Pons (tissue), 1 donor: ENCODE results near the gene GAB2.

ENCODE experiments used
- DNase-seq: peaks from one replicate; pipeline ENCODE4 v3.0.0-alpha.2; 2016; ENCODE audit warnings: low spot score

The GAB2 gene

DNA sequence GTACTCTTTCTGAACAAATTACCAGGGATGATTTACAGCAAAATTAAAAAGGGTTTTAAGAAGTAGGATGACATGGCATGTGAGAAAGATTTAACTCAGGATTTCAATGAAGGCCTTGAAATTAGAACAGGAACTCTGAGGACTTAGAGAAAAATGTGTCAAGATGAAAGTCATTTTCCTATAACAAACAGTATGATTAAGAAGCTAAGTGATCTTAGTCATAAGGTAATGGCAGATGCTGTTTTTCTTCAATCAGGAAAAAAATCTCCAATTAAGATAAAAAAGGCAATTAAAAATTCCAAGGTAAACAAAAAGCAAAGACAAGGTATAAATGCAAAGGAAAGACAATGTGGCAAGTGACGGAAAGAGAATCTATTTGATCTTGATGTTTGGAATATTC lies 73.5 kb downstream of the GAB2 start:
- no peak for DNase-seq

DNA sequence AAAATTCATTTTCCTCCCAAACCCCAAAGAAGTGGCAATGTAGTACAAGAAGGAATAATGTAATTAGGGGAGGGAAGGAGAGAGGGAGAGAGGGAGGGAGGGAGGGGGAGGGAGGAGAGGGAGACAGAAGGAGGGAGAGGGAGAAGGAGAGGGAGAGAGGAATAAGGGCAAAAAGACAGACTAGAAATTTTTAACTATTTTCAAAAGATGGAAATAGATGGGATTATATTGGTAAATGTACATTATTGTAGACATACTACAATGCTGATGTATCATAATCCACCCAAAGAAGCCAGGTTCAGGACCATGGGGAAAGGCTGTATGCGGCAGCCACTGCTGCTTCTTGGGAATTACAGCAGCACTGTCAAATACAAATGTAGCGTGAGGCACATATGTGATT lies 74.3 kb downstream of the GAB2 start:
- DNase-seq: no peak

DNA sequence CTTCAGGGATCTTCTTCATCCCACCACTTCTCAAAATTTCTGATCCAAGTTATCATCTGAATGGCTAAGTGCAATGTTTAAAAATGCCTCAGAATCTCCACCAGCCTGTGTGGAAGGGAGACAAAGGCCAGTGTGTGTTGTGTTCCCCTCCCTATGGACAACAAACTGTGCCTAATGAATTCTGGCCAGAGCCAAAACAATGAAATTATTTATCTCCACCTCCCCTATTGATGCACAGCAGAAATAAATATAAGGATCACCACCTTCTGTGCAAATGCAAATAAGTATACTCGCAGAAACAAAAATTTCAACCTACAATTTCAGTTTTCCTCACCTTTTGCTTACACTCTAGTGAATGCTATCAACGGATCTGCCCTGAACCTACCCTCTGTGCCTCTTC lies 75.8 kb downstream of the GAB2 start:
- DNase-seq: peak; percentile 96

DNA sequence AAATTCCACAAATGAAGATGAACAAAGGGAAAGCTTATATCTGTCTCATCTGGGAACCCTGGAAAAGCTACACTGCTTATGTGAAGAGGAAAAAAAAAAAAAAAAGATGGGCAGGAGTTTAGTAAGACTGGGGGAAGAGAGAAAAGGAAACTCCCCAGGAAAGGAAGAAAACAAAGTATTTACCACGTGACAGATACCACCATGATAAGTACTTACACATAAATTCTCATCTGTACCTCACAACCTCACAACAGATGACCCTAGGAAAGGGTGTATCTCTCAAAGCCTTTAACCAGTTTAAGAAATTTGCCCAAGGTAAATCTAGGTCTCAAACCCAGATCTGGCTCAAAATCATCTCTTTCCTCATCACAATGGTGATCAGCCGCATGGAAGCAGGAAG lies 77.1 kb downstream of the GAB2 start:
- no peak for DNase-seq

DNA sequence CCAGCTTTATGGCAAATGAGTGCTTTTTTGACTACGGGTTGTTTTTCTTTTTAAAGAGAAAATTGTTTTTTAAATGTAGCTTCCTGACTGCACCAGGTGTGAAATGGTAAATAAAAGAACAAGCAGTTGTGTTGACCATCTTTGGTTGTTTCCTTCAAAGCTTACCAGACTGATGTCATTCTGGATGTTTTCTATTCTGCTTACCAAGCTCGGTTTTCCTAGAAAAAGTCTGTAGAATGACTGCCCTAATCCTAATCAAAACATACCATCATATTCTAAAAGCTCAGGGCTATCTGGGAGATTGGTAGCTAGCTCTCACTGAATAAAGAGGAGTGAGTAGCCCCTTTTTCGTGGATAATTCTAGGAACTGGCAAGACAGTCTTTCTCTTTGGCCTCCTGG lies 77.7 kb downstream of the GAB2 start:
- no peak for DNase-seq

DNA sequence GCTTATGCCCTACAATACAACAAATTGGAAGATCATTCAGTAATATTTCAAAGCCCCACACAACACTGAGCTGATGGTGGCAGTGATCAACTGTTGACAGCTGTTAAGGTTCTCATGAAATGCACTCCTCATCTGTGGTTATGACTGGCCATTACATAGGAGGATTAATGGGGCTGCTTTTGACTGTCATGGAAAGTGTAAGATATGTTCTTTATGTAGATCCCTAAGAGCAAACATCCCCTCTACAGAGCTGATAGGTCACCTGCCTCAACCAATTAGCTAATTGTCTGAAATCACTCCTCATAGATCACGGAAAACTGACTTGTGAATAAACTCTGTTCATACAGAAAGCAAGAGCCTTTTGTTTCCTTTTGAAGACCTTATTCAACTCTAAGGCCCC lies 78.1 kb downstream of the GAB2 start:
- peak; percentile 87 for DNase-seq

DNA sequence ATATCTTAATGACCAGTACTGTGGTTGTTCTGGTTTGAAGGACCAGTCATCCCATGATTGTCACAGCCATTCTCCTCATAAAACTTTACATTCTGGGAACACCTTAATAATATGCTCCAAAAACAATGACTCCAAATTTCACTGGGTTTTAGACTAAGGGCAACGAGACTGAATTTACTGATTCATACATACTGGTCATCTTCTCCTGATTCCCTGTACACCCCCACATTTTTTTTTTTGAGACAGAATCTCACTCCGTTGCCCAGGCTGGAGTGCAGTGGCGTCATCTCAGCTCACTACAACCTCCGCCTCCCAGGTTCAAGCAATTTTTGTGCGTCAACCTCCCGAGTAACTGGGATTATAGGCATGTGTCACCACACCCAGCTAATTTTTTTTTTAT lies 78.9 kb downstream of the GAB2 start:
- DNase-seq: no peak

DNA sequence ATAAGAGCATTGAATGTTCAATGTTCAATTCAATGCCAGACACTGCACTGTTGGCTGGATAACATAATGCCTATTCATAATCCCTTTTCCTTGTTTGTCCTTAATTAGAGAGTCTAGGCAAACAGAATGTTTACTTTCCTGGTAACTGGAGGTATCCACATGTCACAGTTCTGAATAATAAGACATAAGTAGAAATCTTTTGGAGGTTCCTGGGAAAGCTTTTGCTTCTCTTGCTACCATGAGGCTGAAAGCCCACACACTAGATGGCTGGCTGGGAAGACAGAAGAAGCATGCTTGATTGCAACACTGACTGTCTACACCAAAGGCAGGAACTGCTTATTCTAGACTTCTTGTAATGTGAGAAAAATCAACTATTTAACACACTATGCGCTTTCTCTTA lies 79.5 kb downstream of the GAB2 start:
- DNase-seq: peak; percentile 78

DNA sequence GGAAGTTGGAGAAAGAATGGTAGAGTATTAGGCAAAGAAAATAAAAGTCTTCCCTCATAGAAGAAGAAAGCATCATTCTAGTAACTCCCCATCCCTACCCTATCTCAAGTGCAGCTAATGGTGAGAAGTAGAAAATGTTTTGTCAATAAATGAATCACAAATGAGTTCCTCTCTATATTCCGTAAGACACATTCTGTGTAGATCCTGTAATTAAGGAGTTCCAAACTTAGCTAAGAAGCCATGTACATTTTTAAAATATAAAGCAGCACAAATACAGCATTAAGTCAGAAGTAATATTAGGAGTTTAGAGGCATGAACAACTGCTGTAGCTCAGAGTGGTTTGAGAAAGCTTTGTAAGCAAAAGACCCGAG lies 80.1 kb downstream of the GAB2 start:
- DNase-seq: peak; percentile 44

DNA sequence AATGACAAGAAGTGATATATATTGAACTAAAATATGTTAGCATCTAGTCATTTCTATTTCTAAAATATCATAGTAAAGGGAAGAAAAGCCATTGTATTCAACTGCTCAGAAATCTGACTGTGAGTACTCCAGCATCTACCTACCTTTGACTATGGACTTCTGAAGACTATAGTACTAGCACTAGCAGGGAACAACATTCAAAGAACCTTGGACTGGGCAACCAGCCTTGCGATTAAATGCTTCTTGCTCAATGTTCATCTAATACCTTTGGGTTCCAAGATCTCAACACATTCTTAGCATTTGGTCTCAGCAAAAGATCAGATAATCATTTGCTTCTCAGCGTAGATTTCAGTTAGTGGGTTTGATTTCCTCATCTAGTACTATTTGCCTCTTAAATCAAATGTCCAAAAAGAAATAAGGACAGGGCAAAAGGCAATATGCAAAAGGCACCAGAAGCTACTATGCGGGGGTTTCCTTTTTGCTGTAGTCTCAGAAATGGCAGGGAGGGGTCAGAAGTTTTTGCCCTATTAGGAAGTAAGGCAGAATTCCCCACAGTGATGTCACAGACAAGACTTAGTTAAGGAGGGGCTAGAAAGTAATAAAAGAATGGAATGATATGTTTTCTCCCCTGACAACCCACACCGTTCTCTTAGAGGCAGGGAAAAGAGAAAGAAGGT lies 80.6 kb downstream of the GAB2 start:
- DNase-seq: peak; percentile 43

DNA sequence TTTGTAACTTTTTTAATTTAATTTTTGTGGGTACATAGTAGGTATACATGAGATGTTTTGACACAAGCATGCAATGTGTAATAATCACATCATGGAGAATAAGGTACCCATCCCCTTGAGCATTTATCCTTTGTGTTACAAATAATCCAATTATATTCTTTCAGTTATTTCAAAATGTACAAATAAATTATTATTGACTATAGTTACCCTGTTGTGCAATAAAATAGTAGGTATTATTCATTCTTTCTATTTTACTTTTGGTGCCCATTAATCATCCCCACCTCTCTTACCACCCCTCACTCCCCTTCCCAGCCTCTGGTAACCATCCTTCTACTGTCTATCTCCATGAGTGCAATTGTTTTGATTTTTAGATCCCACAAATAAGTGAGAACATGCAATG lies 83.5 kb downstream of the GAB2 start:
- DNase-seq: no peak

DNA sequence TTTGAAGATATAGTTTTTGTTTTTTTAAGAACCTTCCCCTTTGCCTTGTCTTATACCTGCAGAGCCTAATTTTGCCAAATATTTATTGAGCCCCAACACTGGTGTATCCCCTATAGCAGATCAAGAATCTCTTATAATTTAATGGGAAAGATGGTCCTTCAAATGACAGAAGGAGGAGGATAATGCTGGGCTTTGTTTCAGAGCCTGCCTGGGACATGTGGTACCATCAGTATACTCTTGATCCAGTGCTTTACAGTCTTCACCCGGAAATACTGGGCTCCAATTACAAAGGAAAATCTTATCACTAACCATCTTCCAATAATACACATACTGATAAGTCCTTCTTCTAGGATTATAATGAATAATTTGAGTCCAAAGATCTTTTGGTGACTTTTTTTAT lies 84.7 kb downstream of the GAB2 start:
- peak; percentile 72 for DNase-seq

DNA sequence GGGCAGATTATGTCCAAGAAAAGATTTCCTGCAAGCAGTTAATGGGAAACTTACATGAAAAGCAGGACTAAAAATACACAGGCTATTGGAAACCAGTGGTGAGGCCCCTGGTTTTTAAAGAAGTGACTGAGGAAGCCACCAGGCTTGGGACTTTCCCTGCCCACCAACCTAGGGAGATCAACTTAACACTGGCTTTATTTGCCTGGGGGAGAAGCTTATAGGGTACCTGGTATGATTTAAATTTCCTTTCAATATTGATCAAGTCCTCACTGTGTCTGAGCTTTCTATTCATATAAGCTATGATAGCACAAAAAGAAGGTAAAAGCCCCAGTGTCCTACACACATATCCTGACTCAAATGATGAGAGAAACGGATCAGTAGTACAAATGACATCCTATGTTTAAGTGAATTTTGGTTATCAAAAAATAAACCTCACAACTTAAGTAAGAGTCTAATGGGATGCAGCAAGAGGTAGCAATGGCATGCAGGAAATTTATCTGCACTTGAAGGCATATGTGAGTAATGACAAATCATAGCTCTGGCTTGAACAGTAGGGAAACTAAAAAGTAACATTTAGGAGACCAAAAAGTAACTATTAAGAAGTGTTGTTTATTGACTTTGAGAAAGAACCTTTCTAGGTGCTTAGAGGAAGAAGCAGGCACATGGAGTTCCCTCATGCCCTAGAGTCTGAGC lies 85.3 kb downstream of the GAB2 start:
- peak; percentile 50 for DNase-seq

DNA sequence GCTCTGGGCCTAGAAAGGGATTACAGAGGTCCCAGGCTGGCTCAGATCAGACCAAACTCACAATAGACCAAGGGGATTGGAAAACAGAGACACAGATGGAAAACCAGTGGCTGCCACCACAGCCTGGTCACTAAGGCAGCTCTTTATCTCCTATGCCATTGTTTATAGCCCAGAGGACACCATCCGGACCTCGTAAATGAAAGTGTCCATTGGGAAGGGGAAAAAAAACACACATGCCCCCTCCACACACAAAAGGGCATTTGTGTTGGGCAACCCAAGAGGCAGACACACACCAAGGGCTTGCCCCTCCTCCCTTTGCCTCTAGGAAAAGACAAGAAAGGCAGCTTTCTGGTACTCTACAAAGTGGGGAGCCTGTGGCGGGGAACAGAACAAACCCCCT lies 85.9 kb downstream of the GAB2 start:
- DNase-seq: peak; percentile 99

DNA sequence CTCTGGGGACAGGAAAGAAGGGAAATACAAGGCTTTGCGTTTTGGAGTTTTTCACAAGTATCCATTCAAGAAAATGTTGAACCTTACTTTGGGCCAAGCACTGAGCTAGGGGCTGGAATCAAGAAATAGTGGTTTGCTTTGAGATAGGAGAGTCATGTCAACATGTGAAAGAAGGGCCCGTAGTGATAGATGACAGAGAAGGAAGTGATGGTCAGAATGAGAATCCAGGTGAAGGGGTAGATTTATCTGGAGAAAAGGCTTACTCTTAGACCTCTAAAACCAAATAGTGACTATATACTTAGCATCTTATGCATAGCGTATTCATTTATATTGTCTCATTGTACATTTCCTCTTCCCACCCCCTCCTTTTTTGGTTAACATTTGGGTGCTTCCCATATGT lies 87.3 kb downstream of the GAB2 start:
- DNase-seq: no peak

DNA sequence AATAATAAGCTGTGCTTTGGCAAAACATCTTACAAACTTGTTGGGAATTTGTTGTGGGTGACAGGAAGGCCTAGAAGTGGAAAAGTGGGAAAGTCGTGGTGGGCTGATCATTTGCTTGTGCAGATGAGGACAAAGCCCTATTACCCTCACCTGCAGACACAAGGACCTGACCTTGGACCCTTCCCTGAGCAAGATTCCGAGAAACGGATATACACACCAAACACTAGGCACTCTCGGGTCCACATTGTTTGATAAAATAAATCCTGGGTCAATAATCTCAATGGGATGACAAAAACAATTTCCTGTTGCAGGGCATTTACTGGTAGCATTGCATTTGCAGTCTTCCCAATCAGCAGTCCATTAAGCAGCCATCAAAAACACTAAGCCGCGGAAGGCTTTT lies 89.7 kb downstream of the GAB2 start:
- DNase-seq: no peak

DNA sequence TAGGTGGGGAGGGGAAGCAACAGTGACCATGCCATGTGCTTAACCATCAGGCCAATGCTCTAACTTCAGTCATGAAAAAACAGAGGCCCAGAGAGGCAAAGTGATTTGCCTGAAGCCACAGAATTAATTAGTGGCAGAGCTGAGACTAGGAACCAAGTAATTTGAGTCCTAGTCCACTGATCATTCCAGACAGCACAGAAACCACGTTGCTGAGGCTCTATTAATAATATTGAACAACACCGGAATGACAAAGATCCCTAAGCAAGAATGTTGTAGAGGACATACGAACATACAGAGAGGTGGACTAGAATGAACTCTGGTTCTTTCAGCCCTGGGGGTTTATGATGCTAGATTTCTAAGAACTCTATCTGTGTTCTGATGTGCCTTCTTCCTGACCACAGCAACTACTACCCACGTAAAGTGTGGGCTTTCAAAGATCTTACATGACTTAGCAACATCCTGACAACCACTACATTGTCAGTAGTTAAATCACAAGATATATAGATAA lies 92.3 kb downstream of the GAB2 start:
- no peak for DNase-seq

DNA sequence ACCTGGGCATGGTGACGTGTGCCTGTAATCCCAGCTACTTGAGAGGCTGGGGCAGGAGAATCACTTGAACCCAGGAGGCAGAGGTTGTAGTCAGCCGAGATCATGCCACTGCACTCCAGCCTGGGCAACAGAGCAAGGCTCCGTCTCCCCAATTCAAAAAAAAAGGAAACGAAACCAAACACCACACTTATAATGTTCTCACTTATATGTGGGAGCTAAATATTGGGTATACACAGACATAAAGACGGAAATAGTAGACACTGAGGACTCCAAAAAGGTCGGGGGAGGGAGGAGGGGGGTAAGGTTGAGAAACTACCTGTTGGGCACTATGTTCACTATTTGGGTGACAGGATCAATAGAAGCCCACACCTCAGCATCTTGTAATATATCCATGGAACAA lies 94.3 kb downstream of the GAB2 start:
- DNase-seq: no peak

DNA sequence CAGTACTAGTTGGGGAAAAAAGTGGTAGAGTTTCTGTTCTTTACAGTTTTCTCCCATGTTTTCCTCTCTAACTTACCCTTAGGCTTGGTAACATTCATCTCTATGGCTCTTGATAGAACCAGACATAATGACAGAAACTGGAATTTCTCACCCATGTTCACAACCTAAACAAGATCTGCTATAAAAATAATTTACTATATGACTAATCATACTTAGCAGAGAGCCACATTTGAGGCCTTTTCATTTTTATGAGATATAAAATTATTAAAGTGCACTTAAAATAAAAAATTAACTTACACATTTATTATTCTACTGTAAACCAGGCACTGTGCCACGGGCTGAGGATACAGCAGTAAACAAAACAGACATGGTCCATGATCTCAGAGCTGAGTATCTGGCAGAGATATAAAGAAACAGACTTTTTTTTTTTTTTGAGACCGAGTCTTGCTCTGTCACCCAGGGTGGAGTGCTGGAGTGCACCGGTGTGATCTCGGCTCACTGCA lies 98.1 kb downstream of the GAB2 start:
- peak; percentile 66 for DNase-seq

DNA sequence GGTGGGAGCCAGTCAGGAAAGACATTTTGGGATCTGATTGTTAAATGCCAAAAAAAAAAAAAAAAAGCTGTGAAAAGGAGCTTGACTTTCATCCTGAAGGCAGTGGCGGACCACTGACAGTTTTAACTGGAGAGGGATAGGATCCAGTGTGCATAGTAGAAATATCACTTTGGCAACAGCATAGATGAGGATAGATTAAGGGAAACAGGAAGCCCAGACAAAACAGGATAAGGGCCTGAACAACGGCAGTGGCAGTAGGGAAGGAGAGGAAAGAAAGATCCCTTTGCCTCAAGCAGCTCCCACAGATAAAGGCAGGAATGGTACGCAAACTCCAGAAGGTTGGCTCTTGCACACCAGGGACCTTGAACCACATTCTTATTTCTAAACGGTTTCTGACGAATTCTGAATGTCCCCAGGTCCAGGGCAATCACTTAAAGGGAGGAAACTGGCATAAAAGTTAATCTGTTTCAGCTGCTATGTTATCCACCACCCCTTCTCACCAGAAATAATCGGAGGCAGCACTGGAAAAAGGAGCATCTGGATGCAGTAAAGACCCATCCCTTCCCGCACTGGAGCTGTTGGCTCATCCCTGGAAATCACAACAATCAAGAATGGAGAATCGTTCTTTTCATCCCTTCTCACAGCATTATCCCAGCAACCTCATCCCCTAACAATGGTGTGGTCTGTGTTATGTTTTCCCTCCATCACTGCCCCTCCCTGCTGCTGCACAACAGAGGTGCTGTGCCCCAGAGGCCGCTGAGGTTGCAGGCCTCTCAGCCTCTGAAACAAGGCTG lies 99.1 kb downstream of the GAB2 start:
- peak; percentile 99 for DNase-seq

DNA sequence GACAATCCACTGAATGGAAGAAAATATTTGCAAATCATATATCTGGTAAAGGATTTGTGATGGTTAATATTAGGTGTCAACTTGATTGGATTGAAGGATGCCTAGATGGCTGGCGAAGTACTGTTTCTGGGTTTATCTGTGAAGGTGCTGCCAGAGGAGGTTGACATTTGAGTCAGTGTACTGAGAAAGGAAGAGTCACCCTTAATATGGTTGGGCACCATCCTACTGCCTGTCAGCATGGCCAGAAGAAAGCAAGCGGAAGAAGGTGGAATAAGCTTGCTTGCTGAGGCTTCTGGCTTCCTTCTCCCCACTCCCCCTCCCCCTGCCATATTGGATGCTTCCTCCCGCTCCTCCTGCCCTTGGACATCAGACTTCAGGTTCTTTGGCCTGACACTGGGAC lies 101.9 kb downstream of the GAB2 start:
- DNase-seq: no peak

DNA sequence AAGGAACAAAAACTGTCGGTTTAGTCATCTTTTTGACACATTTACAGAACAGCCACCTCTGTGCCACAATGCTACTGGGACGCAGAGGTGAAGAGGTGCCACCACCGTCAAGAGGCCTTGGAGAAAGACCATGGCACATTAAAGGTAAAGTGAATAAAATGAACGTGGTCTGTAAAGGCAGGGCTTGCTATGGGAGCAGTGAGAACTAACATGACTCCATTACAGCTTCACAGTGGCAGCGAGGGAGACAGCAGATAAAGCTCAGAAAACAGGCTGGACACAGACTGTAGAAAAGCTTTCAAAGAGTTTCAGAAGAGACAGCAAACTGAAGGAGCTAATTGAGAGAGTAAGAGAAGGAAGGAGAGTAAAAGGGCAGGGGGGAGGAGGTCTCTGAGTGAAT lies 102.9 kb downstream of the GAB2 start:
- DNase-seq: no peak

DNA sequence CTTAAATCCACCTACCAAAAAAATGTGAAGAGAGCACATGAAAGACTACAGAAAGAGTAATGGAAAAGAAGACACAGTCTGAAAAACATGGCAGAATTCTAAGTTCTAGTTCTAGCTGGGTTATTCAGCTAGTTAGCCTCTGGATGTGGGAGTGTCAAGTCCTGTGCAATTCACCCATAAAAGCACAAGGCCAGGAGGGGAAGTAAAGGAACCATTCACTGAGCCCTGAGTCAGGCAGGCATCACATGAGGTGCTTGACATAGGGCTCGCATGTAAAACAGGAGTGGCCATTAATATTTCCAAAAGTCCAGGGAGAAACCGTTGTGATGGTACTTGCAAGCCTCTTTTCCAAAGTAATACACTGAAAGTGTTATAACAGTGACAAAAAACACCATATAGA lies 103.7 kb downstream of the GAB2 start:
- peak; percentile 73 for DNase-seq
